GDM1 (cell line): ENCODE data around the gene PON1.

Experiments used
- DNase-seq: peaks from one replicate; lab custom pipeline; 2025; lab: John Stamatoyannopoulos, UW

Gene PON1

DNA sequence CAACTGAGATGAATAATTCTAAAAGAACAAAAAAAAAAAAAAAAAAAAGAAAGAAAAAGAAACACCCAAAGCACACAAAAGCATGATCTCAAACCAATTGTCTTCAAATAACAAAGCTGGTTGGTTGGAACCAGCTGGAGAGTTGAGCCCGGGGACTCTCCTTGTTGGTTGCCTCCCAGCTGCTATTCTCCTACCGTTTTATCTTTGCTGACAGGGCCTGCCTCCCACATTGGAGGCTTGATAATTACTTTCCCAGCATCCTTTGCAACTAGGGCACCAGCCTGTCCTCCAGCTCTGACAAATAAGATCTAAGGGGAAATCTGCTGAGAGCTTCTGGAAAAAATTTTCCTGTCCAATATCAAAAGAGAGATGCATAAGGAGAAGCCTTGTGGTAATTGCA is 6.8 kb downstream of the PON1 start:
- DNase-seq: no peak

DNA sequence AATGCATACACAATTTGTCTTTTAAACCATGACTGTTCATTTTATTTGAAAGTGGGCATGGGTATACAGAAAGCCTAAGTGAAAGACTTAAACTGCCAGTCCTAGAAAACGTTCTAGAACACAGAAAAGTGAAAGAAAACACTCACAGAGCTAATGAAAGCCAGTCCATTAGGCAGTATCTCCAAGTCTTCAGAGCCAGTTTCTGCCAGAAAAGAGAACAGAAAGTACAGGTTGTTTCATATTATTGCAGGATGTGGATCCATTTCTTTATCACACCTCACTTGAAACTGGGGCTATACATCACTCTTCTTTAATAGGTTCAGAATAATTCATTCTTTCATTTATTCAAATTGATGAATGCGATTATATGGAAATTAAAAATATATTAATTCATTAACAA is 7.7 kb downstream of the PON1 start:
- no peak for DNase-seq

DNA sequence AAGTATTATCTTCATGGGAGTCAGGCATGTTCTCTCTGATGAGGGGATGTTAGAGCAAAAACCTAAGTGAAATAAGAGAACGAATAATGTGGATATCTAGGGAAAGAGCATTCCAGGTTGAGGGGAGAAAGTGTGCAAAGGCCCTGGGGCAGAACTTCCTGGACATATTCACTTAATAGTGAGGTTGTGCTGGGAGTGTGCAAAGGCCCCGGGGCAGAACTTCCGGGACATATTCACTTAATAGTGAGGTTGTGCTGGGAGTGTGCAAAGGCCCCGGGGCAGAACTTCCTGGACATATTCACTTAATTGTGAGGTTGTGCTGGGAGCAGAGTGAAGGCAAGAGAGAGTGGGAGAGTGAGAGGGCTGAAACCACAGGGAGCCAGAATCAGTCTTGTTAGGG is 11.8 kb downstream of the PON1 start:
- no peak for DNase-seq

DNA sequence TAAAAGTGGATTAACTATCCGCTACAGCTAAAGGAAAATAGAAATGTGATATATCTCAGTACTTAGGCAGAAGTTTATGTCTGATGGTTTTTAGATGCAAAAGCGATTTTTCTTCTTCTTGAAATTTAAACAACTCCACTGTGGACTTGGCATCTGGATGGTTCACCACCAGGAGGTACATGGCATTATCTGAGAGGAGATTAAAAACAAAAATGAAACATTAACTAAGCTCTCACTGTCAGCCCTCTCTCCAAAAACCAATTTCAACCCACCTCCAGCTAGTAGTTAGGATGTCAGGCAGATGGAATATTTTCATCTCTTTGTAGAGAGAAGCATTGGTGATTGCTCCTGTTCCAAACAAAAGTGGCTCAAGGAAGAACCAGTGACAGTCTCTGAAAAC is 12.9 kb downstream of the PON1 start:
- DNase-seq: no peak

DNA sequence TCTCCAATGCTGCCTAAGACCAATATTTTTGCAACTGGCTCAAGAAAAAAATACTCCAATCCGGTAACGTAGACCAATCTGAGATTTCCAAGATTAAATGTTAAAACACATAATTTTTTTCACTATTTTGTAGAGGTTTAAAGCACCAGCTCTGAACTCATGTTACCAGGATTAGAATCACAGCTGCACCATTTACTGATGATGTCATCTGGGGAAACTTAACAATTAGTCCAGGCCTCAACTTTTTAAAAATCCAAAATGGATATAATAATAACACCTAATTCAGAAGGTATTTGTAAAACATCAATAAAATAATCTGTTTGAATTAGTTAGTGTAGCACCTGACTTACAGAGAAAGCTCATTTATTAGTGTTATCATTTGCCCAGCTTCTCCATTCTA is 14.4 kb downstream of the PON1 start:
- no peak for DNase-seq

DNA sequence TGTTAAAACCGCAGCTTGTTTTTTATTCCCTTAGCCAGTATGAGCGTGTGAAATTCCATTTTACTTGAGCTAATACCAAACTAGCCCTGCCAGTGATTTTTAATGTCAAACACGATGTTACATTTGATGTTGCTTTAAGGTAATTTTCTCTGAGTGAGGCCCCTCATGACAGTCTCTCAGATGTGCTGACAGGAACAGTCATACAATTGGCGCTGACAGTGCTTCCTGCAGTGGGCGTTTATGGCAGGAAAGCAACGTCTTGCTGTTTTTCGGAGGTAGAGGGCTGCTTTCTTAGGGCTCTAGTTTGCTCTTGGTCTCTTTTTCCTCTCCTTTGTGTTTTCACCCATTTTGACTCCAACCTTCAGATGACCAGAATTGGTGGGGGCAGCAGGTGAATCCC is 19.3 kb downstream of the PON1 start:
- DNase-seq: no peak

DNA sequence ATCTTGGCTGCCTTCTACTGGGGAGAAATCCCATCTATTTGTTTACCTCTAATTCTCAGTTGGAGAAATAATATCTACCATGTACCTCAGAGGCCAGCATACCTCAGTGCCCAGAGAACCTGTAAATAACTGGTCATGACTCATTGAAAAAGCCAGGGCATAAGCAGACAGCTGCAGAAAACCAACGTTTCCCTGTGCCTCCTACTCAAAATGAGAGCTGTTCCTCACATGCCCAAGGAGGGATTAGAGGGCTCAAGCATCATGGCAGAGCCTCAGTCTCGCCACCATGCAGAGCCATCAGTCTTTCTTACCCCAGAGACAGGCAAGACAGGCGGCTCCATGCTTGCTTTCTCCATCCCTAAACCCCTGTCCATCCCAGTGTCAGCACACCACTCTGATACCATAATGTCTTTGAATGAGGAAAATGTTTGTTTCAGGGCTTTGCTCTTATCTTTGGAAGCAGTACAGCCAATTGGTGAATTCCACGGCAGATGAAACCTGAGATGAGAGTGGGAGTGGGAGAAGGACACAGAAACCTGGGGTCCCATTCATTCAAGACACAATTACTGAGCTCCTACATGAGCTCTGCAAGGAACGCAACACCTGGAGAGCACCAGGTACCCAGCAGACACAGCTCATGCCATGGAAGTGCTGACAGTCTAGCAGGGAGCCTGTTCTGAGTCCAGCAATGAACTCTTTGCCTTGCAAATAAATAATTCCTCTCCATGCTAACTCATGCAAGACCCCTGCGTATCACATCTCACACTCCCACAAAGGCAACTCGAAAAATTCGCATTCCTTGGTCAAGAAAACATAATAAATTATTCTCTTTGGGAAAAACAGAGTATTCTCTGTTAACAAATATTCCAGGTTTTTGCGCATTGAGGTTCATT is 21.1 kb downstream of the PON1 start:
- DNase-seq: no peak

DNA sequence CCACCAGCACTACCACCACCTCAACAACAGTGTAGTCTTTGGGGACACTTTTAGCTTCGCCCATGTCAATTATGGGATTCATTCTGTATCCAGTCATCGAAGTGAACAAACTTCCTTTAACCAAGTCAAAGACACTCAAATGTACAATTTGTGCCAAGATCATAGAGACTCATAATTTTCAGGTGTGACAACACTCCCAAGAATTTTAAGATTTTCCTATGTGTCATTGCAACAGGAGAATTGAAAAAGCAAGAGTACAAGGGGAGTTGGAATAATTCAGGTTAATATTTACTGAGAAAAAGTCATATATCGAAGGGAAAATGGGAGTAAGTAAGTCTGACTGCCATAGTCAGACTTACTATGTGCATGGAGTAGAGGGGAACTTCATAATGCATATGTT is 26.2 kb downstream of the PON1 start:
- no peak for DNase-seq

DNA sequence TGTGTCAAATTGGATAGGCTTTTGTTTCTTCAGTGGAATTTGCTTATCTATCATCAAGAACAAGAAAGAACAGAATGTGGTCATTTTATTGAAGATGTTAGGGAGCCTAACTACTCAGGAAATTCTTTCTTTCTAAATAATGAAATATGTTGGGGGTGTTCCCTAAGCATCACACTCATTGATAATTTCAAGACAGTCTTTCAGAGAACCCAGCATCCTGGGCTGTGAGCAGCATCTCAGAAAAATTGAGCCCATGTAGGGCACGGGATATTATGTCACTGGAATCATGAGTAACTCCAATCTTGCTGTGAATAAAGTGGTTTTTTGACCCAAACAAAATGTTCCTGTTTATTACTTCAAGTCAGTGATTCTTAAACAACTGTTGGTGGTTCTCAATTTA is 27.3 kb downstream of the PON1 start:
- DNase-seq: no peak

DNA sequence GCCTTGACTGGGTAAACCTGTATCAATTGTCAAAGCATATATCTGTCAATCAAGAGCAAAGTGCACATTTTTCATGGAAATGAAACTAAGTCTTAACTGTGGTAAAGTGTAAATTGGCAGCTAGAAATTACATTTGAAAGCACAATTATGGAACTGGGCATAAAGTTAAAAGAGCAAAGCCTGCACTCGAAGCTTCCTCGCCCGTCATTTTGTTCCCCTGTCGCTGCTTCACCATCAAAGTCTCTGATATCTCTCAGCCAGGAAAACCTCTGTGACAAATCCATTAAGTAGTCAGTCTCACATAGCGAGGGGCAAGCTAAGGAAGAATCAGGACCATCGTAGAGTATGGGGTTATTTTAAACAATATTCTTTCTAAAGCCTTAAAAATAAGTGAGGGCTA is 27.9 kb downstream of the PON1 start:
- no peak for DNase-seq

DNA sequence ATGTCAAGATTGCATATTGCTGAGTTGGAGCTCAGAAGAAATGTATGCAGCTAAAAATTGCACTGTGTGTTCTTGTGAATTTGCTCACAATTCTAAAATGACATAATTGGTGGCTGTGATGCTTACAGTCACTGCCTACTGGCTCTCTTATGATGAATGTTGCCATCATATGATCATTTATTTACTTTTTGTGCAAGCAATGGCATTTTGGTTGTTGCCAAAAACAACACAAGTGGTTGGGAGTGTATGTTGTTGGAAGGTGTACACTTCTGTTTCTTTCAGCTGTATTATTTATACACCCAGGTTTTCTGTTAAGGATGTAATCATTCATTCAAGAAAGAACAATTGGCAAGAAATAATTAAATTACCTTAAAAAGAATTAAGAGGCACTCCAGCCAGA is 28.9 kb downstream of the PON1 start:
- DNase-seq: no peak

DNA sequence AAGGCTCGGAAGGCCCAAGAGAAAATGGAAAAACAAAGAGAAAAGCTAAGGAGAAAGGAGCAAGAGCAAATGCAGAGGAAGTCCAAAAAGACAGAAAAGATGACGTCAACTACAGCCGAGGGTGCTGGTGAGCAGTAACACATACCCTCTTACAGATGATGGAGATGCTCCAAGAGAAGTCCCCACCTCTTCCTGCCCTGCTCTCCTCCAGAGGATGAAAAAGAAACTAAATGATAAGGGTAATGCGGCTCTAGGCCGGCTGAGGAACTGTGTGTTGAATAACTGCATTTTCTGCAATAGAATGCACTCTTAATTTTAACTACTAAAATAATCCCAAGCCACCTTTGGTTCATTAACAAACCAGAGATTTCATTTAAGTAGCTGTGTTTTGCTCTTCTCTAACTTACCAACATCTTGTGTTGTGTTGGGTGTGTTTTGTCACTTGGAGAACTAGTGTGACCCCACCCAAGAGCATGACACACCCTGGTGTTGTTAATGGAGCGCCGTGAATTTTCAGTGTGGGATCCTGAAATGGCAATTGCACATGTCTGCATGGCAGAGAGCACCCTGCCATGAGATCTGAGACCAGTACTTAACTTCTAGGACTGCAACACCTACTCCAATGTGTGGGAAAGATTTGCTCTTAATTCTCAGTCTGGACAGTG is 34.0 kb downstream of the PON1 start:
- DNase-seq: no peak

DNA sequence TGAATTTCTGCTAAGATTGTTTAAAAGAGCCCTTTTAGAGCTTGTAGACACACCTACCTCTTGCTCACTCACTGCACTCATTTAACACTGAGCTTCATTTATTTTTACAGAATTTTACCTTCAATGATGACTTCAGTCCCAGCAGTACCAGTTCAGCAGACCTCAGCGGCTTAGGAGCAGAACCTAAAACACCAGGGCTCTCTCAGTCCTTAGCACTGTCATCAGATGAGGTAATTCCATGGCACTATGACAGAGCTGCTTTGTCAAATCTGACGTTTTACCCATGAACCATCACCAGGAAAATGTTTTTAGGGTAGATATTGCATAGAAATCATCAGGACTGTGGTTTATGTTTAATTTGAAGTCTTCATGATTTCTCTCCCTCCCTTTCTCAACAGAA is 38.2 kb downstream of the PON1 start:
- no peak for DNase-seq

DNA sequence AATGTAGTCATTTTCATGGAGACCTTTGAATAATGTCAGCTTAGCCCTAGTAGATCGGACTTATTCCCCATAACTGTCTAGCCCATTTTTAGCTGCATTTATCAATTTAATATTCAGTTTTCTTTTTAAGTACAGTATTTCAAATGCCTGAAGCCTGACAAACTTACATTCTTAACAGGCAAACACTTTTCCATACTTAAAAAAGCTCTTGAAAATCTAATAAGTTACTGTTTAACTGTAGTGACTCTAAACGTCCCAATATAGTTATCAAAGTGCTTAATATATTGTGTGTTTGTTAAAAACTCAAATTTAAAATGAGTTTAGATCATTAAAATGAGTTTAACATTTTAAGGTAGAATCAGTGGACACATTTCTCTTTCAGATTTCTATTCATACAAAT is 44.9 kb downstream of the PON1 start:
- no peak for DNase-seq

DNA sequence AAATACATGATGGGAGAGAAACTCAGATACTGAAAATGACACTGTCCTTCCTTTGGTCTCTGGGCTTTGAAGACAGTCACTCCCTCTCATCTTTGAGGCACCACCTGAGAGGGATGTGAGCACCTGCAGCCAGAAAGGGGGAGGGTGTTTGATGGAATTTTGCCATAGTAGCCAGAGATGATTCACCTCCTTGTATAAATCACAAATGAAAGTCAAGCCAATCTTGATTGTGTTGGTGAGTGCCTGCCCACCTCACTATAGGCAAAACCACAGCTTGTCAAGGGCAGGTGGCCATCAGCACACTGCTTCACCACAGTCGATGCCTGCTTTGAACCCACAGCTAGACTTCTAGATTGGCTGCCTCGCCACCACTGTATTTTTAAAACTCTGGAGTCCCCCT is 48.2 kb downstream of the PON1 start:
- DNase-seq: no peak

DNA sequence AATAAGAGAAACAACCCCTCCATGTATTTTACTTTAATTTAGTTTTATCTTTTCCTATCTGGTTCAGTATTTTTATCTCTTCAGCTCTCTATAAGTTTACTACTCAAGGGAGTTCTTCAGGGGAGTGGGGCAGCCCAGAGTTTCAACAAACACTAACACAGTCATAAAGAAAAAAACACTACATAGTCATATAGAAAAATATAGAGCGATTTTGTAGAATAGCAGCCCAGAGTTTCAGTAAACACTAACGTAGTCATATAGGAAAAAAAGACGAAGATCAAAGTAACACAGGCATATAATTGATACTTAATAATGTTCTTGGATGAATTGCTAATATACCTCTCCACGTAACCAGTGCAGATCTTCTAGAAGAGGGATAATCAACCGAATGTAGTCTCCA is 54.7 kb downstream of the PON1 start:
- DNase-seq: no peak

DNA sequence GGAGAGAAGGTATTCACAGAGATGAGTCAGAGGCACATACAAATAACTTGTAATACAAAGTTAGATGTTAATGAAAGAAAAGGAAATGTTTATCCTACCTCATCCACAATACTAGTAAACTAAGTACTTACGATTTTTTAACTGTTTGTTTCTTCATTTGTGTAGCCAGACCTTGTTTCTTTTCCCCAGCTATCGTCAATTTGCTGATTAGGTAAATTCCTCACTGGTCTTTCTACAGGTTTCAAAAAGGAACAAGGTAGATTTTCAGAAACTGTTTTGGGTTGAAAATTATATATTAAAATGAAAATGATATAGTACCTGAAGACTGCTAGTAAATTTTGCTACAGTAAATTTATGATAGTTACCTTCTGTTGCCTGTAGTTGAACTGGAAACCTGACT is 56.6 kb downstream of the PON1 start:
- DNase-seq: no peak

DNA sequence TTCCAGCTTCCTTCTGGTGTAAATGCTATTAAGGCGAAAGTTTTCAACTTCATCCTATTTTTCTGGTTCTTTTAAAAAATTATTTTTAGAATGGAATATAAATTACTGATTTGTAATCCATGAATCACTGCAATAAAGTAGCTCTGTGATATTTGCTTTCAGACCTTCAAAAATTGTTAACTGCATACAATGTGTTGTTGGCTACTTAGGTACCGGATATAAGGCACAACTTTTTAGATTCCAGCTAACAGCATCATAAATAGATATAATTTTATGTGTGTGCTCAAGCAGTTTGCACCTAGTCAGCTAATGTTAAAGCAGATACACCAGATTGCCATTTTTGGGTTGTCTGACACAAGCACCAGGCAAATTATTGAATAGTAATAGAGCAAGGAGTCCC is 58.7 kb downstream of the PON1 start:
- no peak for DNase-seq

DNA sequence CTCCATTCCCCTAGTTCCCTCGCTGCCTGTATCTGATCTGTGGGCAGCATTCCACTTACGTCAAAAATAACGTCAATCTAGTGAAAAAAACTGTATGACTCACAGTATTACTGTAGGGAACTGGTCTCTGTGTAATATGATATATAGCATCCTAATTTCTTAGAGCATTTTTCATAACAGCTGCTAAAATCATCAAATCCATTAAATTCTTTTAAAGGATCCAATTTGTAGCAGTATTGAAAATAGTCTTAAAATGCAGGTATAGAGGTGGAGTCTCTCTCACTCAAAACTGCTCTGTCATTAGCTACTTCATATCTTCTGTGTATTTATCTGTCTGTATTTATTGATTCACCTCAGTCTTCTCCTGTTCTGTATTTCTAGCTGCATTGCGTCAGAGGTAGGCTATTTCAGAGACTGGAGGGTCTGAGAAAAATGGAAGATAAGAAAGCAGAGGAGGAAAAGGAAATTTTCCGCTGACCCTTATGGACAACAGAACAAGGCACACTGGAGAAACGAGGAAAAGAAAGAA is 59.9 kb downstream of the PON1 start:
- no peak for DNase-seq

DNA sequence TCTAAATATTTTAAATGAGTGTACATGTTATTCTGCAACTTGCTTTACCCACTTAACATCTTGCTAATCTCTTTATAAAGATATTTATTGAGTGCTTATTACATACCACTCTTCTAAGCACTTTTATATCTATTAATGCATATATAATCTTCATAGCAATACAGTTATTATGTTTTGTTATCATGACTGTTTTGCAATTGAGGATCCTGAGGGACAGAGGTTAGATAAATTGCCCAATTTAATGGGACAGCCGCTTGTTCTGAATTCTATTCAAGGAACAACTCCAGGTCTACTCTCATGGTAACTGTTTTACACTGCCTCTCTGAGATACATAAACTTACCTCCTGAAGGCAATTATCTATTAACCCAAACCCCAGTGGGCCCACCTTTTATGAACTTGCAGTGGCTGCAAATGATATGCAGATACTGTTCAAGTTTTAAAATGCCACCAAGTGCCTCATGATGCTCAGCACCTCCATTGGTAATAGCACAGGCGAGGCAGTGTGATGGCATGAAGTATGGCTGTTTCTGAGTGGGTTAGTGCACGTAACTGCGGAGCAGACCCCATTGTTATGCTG is 60.5 kb downstream of the PON1 start:
- DNase-seq: no peak

DNA sequence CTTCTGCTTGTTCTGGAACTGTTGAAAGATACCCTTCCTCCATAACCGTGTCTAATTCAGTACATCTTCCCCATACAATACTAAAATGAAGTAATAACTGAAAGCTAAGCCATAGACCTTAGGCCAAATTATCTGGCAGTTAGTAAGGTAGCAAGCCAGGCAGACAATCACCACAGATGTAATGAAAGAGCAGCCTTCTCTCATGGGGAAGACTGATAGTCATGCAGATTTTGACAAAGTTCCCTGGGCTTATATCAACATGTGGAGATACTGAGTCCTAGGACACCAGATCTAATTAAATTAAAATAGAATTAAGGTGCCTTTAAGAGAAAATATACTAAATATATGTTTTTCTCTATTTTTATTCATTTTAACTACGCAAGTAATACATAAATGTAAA is 61.5 kb downstream of the PON1 start:
- no peak for DNase-seq

DNA sequence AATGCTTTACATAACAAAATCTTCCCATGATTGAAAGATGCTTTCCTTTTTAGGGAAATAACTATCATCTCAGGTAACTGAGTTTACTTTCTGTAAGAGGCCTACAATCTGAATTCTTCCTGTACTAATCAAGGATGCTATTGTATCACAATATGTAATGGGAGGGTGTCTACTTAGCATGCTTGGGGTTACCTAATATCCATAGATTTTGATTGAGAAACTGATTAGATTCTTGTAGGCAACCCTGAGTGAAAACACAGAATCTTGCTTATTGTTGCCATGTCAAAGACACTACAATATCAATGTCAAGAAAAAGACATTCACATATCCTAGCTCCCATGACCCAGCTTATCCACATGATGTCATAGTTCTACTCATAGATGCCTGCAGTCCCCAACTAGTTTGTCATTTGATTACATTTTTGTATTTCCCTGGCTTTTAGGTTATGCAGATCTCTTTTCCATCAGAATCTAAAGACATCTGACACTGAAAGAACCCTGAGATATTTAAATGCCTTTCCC is 62.4 kb downstream of the PON1 start:
- DNase-seq: no peak

DNA sequence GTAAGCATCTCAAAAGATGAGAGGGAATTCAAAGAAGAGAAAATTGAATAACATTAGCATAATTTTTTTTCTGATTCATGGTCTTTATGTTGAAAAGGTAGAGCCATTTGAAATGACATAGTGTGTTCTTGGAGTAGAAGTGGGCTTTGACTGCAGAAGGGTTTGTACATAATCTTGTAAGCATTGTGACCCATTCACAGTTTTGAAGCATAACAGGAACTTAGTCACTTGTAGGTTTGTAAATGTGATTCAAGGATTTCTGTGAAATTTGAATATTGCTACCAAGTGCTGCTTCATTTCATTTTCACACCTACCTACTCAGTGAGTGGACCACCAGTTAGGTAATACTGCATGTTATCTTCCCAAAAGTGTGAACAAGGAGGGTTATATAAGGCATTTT is 68.6 kb downstream of the PON1 start:
- no peak for DNase-seq
